Endodermal cell (in vitro differentiated cells): ENCODE results near the gene ABAT. TPM values are rescaled to one million over a fixed set of nuclear protein-coding genes. Genes with fewer than 3 reads are reported as not detected.

Experiments
- DNase-seq: peaks from one replicate; pipeline ENCODE4 v3.0.0-alpha.2; 2017
- H3K27ac ChIP-seq: 2 replicates; pipeline ENCODE4 v1.5.1; 2013; ENCODE audit warnings: mild to moderate bottlenecking, low read depth, low read length, moderate library complexity
- H3K27me3 ChIP-seq: 2 replicates; pipeline ENCODE4 v1.6.1; 2013; ENCODE audit warnings: mild to moderate bottlenecking, low read length, moderate library complexity; ENCODE audit not compliant: insufficient read depth, control insufficient read depth, poor library complexity, severe bottlenecking
- H3K36me3 ChIP-seq: 2 replicates; pipeline ENCODE4 v1.7.0; 2013; ENCODE audit warnings: mild to moderate bottlenecking, low read length, moderate library complexity; ENCODE audit not compliant: control insufficient read depth, insufficient read depth
- H3K4me1 ChIP-seq: one replicate; pipeline ENCODE4 v1.7.0; 2013; ENCODE audit warnings: low read length; ENCODE audit not compliant: control insufficient read depth, insufficient read depth
- H3K4me3 ChIP-seq: 2 replicates; pipeline ENCODE4 v1.5.1; 2013; ENCODE audit warnings: mild to moderate bottlenecking, low read length, moderate library complexity
- H3K9ac ChIP-seq: 2 replicates; pipeline ENCODE4 v1.6.1; 2013; ENCODE audit warnings: mild to moderate bottlenecking, low read length, moderate library complexity; ENCODE audit not compliant: poor library complexity, severe bottlenecking; ENCODE audit errors: extremely low read depth
- H3K9me3 ChIP-seq: 2 replicates; pipeline ENCODE4 v1.6.1; 2013; ENCODE audit warnings: mild to moderate bottlenecking, low read length, moderate library complexity; ENCODE audit not compliant: control insufficient read depth
- H3K27ac Mint-ChIP-seq: 2 replicates; pipeline ENCODE4 v1.8.0; 2020; ENCODE audit warnings: mixed read lengths
- H3K27me3 Mint-ChIP-seq: 2 replicates; pipeline ENCODE4 v1.8.0; 2021; ENCODE audit warnings: mild to moderate bottlenecking, mixed read lengths; ENCODE audit not compliant: insufficient read depth
- H3K36me3 Mint-ChIP-seq: 2 replicates; pipeline ENCODE4 v1.8.0; 2020; ENCODE audit warnings: low read depth, mixed read lengths
- H3K4me1 Mint-ChIP-seq: 2 replicates; pipeline ENCODE4 v1.8.0; 2020; ENCODE audit warnings: mixed read lengths
- H3K4me3 Mint-ChIP-seq: 2 replicates; pipeline ENCODE4 v1.8.0; 2020; ENCODE audit warnings: mild to moderate bottlenecking, moderate library complexity, mixed read lengths
- H3K9me3 Mint-ChIP-seq: 2 replicates; pipeline ENCODE4 v1.8.0; 2020; ENCODE audit warnings: mild to moderate bottlenecking, mixed read lengths
- CTCF ChIP-seq: fragments of 200-600 bp; sonication (generic); conservative IDR thresholded peaks from 2 replicates; pipeline ENCODE4 v1.5.0; 2021; ENCODE audit warnings: antibody characterized with exemption, mild to moderate bottlenecking
- WGBS, 2 experiments: methylation state at CpG; one replicate each; pipeline versions ENCODE4 v1.1.5 to v1.1.7; 2013; ENCODE audit warnings: missing lambda C conversion rate in 2 of 2, mixed read lengths in 1 of 2; ENCODE audit not compliant: insufficient coverage in 1 of 2, insufficient read length in 1 of 2; 5-methylcytosine and 5-hydroxymethylcytosine counted together
- total RNA-seq, 2 donors: library from RNA; stranded (reverse); fragmentation: NEBNext Ultra II Directional in 1 of 2; extraction: Animal tissue kit (Norgen Biotek cat#: 25700) in 1 of 2; gene quantifications; 2 replicates in 1 of 2; 3 replicates in 1 of 2; pipeline ENCODE4 v1.2.1, GENCODE V29; 2021

The ABAT gene
- total RNA-seq, 2 donors from 2014 or later: 9.7 to 13.6 TPM

DNA sequence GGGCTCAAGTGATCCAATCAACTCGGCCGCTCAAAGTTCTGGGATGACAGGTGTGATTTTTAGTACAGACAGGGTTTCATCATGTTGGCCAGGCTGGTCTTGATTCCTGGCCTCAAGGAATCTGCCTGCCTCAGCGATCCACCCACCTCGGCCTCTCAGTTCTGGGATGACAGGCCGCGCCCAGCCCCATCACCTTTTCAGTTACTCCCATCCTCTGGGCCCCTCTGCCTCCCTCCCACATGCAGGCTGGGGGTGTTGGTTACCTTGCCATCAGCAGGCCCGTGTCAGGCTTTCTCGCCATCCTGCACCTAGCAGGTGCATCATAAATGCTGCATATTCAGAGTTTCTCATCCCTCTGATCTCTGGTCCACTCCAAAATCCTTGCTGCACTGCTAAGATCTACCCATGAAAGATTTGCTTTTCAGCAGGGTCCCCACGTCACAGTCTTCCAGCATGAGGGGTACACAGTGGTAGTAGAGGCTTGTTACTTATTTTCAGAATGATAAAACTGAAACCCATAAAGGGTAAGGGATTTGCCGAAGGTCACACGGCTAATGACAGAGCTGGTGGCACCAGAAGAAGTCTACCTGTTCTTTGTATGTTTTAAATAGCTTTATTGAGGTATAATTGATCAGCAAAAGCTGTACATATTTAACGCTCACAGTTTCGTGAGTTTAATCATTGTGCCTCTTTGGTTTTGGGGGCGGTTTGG, 139.8 kb downstream of the ABAT start:
- no peak overlapping the region for H3K4me3 Mint-ChIP-seq
- H3K27ac Mint-ChIP-seq: no peak overlapping the region
- Histone ChIP-seq H3K27me3 (no peaks in the 10 kb centered on the region), H3K36me3 (peaks cover 87% of the 10 kb centered on the region), H3K4me1 (peaks cover 8% of the 10 kb centered on the region), H3K4me3 (no peak overlapping the region), H3K27ac (no peak overlapping the region), H3K9me3 (no peaks in the 10 kb centered on the region), H3K9ac (no peak overlapping the region)
- no peak for TF ChIP-seq CTCF
- no peaks in the 10 kb centered on the region for H3K27me3 Mint-ChIP-seq
- 92 to 93% methylated on average over 11 to 13 of the region's 14 CpGs for WGBS, 2 experiments
- peaks cover 12% of the 10 kb centered on the region for H3K4me1 Mint-ChIP-seq
- no peaks in the 10 kb centered on the region for H3K9me3 Mint-ChIP-seq
- no peak for DNase-seq
- peaks cover 80% of the 10 kb centered on the region for H3K36me3 Mint-ChIP-seq

- no peak overlapping the region for H3K27ac Mint-ChIP-seq
- H3K9me3 Mint-ChIP-seq: no peaks in the 10 kb centered on the region
- Histone ChIP-seq H3K27ac (no peak overlapping the region), H3K4me1 (peaks cover 11% of the 10 kb centered on the region), H3K27me3 (no peaks in the 10 kb centered on the region), H3K36me3 (peaks cover 86% of the 10 kb centered on the region), H3K4me3 (no peak overlapping the region), H3K9me3 (no peaks in the 10 kb centered on the region), H3K9ac (no peak overlapping the region)
- no peak for TF ChIP-seq CTCF
- H3K4me1 Mint-ChIP-seq: peaks cover 18% of the 10 kb centered on the region
- peaks cover 83% of the 10 kb centered on the region for H3K36me3 Mint-ChIP-seq
- WGBS, 2 experiments: 96 to 100% methylated on average over 6 of the region's 6 CpGs
- H3K27me3 Mint-ChIP-seq: no peaks in the 10 kb centered on the region
- no peak overlapping the region for H3K4me3 Mint-ChIP-seq
- no peak for DNase-seq
Measured at GRCh38 chr16:8816967-8817655, 142.7 kb downstream of the ABAT start.

- Mint-ChIP-seq H3K4me1 (peaks cover 20% of the 10 kb centered on the region), H3K9me3 (no peaks in the 10 kb centered on the region), H3K27me3 (no peaks in the 10 kb centered on the region), H3K27ac (peak overlapping the region; percentile 42), H3K4me3 (no peak overlapping the region), H3K36me3 (peaks cover 81% of the 10 kb centered on the region)
- peak; percentile 25 for TF ChIP-seq CTCF
- WGBS, 2 experiments: 81 to 86% methylated on average over 7 to 10 of the region's 10 CpGs
- peak; percentile 65 for DNase-seq
- Histone ChIP-seq H3K9me3 (peaks cover 12% of the 10 kb centered on the region), H3K36me3 (peaks cover 86% of the 10 kb centered on the region), H3K9ac (no peak overlapping the region), H3K27me3 (no peaks in the 10 kb centered on the region), H3K4me3 (no peak overlapping the region), H3K27ac (no peak overlapping the region), H3K4me1 (peaks cover 11% of the 10 kb centered on the region)
Measured at GRCh38 chr16:8818504-8819270, 144.3 kb downstream of the ABAT start.
